ENCODE data around the gene RNF157.

Gene RNF157

DNA sequence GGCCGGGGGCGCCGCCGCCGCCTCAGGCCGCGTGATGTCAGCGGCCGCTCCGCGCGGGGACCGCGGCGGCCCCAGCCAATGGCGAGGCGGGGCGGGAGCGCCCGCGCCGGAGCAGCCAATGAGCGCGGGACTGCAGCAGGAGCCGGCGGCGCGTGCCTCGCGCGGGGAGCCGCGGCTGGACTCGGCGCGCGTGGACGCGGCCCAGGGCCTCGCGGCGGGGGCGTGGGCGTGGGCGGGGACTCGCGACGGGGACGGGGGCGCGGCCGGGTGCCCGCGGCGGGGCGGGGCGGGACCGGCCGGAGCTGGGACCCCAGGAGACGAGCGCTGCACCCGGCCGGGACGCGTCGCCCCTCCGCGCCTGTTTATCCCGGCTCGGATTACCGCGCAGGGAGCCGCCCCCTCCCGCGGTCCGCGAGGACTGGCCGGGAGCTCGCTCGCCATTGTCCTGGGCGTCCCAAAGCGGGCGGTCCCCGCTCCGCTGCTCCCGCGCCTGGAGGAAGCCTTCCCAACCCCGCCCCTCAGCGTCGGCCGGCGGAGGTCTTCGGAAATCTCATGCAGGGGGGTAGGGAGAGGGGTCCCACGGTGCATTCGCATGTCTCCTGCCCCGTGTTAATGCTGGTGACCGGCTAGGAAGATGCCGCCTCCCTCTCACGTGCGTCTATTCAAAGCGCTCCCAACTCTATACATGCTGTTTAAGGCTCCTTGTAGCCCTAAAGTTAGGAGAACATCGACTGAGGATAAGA is at the start of gene RNF157:
Gene RNF157, minus strand, starts transcription at position 33 of the 743 bp plus-strand sequence. CDS start 253 bp downstream, outside the sequence.
- Mint-ChIP-seq H3K4me1 (peaks cover 26% of the 10 kb centered on the region), H3K27ac (peak within 1 kb of the TSS; percentile 52 to 94 (median 86)), H3K9me3 (no peaks in the 10 kb centered on the region), H3K4me3 (peak within 1 kb of the TSS; percentile 86 to 90 (median 87)), H3K36me3 (ENCODE audit: low read depth) (no peaks in the 10 kb centered on the region), H3K27me3 (ENCODE audit: low read depth) (peaks cover 31% of the 10 kb centered on the region)
- TF ChIP-seq, protein P1, sequence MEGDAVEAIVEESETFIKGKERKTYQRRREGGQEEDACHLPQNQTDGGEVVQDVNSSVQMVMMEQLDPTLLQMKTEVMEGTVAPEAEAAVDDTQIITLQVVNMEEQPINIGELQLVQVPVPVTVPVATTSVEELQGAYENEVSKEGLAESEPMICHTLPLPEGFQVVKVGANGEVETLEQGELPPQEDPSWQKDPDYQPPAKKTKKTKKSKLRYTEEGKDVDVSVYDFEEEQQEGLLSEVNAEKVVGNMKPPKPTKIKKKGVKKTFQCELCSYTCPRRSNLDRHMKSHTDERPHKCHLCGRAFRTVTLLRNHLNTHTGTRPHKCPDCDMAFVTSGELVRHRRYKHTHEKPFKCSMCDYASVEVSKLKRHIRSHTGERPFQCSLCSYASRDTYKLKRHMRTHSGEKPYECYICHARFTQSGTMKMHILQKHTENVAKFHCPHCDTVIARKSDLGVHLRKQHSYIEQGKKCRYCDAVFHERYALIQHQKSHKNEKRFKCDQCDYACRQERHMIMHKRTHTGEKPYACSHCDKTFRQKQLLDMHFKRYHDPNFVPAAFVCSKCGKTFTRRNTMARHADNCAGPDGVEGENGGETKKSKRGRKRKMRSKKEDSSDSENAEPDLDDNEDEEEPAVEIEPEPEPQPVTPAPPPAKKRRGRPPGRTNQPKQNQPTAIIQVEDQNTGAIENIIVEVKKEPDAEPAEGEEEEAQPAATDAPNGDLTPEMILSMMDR (IDR thresholded peaks at IDR 0.05; ENCODE audit: unreplicated experiment in 3 of 3): no peak

DNA sequence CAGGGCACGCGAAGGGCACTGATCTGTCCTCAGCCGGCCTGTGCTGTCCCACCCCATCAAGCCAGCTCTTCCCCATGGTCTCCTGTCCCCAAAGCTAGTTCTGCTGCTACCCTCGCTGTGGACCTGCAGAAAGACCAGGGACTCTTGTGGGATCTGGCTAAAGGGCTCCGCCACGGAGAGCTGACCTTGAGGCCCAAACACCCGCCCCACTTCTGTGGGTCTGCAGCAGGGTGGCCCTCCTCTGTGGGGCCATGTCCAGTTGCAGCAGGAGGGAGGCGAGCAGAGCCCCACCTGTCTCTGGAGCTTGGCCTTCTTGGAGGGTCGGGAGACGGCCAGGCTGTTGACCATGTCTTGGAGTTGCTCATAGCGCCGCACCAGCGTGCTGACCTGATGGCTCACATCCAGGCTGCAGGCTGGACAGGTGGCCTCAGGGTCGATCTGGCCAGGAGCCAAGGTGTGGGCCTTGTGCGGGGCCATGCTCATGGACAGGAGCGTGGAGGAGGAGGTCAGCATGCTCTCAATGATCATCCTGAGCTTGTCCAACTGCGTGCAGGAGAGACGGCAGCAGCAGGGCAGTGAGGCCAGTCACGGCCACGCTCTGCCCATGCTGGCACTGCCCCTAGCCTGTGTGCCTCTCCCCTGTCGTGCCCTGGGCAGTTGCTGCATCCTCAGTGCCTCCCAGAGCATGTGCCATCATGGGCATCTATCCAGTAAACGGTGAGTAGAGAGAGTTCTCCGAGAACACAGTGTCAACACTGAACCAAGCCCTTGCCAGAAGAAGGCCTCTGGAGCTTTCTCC is 41.5 kb upstream of the RNF157 start:
- Mint-ChIP-seq H3K9me3 (no peaks in the 10 kb centered on the region), H3K27me3 (ENCODE audit: low read depth) (no peaks in the 10 kb centered on the region), H3K4me3 (no peak overlapping the region), H3K4me1 (peaks cover 4% of the 10 kb centered on the region), H3K36me3 (ENCODE audit: low read depth) (peaks cover 8% of the 10 kb centered on the region), H3K27ac (no peak overlapping the region)
- TF ChIP-seq, protein P1 (IDR thresholded peaks at IDR 0.05; ENCODE audit: unreplicated experiment in 3 of 3): no peak

DNA sequence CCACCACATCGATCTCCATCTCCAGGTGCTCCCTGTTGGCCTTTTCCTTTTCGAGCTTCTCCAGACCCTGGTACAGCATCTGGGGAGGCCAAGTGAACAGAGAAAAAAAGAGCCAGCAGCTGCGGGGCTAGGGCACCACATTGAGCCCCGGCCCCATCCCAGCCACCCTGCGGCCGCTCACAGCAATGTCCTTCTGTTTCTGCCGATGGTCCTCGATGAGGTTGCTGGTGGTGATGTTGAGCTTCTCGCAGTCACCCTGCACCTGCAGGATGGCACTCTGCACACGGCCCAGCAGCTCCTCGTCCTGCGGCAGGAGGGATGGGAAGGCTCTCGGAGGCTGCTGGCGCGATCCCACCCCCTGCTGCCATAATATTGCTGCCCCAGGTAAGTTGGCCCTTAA is 40.4 kb upstream of the RNF157 start:
- TF ChIP-seq, protein P1 (IDR thresholded peaks at IDR 0.05; ENCODE audit: unreplicated experiment in 3 of 3): no peak

DNA sequence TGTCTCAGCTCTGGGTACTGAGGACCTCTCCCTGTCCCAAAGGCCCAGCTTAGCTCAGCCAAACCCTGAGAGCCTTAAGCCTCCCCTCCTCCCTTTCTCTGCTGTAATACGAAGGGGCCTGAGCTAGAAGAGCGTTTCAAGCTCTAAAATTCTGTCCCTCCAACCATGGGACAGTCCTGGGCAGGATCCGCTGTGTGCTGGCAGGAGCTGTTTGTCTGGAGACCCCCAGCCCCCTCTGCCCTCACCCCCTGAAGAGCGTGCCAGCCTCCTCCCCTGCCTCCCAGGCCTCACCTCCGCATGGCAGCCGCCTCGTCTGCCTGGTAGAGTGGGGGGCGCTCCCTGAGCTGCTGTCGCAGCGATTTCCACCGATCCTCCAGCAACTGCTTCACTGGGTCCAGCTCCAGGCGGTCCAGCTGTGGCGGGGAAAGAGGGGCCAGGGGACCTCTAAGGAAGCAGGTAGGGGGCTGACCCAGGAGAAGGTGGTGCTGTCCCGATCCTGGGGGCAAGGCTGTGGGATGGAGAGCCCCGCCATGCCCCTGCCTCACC is 39.5 kb upstream of the RNF157 start:
- Mint-ChIP-seq H3K4me1 (peaks cover 4% of the 10 kb centered on the region), H3K36me3 (ENCODE audit: low read depth) (peaks cover 5% of the 10 kb centered on the region), H3K27me3 (ENCODE audit: low read depth) (no peaks in the 10 kb centered on the region), H3K27ac (no peak overlapping the region), H3K4me3 (no peak overlapping the region), H3K9me3 (no peaks in the 10 kb centered on the region)
- TF ChIP-seq, protein P1 (IDR thresholded peaks at IDR 0.05; ENCODE audit: unreplicated experiment in 3 of 3): peak in 1 of 3 experiments; percentile 20

More for the DNA sequence above, 40.4 kb upstream of the RNF157 start:
- Mint-ChIP-seq H3K27me3 (ENCODE audit: low read depth) (no peaks in the 10 kb centered on the region), H3K27ac (no peak overlapping the region), H3K4me1 (peaks cover 4% of the 10 kb centered on the region), H3K4me3 (no peak overlapping the region), H3K9me3 (no peaks in the 10 kb centered on the region), H3K36me3 (ENCODE audit: low read depth) (peaks cover 5% of the 10 kb centered on the region)

DNA sequence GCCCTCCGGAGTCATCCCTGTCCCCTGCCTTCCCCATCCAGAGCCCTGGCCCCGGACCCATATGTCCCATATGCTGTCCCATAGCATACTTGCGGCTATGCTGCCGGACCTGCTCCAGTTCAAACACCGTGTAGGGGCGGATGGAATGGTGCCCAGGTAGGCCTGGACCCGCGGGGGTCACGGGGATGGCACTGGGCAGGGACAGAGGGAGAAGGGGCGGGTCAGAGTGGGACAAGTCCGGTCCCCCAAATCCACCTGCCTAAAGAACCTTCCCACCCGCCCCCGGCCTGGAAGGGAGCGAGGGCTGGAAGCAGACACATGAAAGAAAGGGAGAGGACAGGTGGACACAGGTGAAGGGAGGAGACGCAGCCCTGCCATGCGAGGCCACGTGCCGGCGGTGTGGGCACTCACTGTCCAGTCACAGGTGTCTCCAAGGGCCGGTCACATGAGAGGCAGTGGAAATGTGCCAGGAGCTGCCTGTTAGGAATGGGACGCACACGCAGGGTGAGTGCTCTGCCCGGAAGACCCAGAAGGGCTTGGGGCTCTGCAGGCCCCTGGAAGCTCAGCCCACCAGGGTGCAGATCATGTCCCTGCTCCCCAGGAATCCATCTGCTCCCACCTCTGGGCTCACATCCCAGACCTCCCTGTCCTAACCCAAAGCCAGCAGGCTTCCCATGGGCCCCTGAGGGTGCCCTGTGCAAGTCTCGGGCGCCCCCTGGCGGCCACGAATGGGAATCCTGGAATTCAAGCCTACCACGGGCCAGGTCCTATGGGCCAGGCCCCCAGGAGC is 38.9 kb upstream of the RNF157 start:
- Mint-ChIP-seq H3K4me3 (no peak overlapping the region), H3K27ac (no peak overlapping the region), H3K36me3 (ENCODE audit: low read depth) (peaks cover 5% of the 10 kb centered on the region), H3K4me1 (peaks cover 4% of the 10 kb centered on the region), H3K27me3 (ENCODE audit: low read depth) (no peaks in the 10 kb centered on the region), H3K9me3 (no peaks in the 10 kb centered on the region)
- TF ChIP-seq, protein P1 (IDR thresholded peaks at IDR 0.05; ENCODE audit: unreplicated experiment in 3 of 3): peak; percentile 95 to 96 (median 95)
